GM18508 (cell line): ENCODE data around the gene PKM.
"Not testable (repeated sequence)": the region's sequence is repeated elsewhere in the genome, so short reads cannot be mapped to it uniquely, and the experiment has no call there.

Experiments
- ATAC-seq: cut with Tn5 transposase; IDR thresholded peaks from one replicate; pipeline ENCODE4 v1.9.1; 2021; ENCODE audit warnings: moderate number of reproducible peaks; ENCODE audit not compliant: insufficient read depth, unreplicated experiment

The PKM gene

DNA sequence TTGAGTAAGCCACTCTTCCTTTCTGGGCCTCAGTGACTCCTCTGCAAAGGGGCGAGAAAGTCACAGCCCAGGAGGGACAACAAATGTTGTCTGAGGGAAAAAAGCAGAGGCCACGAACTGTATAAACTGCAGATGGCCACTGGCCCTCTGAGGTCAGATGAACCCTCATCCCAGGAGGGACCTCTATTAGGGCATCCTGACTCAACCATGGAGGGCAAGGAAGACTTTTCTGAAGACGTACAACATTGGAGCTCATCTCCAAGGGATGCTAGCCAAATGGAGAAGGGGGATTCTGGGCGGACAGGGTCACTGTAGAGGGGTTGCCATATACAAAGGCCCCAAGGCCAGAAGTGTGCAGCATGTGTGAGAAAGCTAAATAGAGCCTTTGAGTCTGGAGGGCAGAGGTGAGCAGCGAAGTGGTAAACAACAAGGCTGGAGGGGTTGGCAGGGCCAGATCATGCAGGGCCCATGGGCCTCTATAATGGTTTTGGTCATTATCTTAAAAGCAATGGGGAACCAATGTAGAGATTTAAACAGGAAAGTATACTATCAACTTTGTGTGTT is 50.1 kb downstream of the PKM start:
- ATAC-seq = no peak

DNA sequence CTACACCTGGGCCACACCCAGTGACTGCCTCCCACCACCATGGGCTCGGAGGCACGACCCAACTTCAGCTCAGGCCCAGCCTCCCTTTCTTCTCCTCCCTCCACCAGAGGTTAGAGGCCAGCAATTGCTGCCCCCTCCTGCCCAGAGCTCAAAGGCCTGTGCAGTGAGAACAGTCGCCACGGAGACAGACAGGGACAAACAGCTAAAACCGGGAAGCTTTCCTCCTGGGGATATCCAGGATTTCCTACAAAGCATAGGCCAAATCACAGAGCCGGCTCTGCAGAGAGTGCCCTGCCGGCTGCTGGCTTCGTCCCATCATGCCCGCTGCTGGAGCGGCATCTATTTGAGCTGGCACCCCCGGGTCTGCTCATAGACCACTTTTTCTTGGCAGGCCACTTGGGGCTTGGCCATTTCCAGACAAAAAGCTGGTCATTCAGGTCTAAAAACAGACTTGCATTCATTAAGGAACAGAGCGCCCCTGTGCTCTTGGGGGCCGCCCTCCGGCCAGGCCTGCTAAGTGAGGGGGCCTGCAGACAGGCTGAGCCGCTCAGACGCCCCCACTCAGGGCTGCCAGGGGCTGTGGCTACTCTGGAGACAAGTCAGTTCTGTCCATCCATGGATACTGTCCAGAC is 50.9 kb downstream of the PKM start:
- ATAC-seq = no peak

DNA sequence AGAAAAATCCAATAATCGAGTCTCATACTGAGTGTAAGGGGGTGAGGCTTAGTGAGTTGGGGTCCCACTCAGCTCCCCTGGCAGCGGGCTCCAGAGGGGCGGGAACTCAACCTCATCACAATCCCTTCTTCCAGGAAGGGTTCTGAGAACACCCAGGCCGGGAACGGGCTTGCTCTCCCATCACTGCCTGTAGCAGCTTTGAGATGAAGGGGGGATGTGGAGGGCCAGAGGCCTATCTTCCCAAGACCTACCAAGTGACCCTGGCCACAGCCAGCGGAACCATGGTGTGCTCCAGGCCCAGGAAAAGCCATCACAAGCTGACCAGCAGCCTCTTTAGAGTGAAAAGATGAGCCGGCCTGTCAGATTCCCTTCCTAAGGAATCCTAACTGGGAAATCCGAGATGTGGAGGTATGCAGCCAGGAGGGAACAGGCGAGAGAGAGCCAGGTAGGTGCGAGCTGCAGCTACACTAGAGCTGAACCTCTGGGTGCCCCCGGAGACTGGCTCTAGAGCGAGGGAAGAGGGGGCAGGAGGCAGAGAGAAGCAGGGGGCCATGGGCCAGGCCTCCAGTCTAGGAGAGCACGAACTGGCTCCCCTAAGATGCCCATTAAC is 51.9 kb downstream of the PKM start:
- no peak for ATAC-seq

DNA sequence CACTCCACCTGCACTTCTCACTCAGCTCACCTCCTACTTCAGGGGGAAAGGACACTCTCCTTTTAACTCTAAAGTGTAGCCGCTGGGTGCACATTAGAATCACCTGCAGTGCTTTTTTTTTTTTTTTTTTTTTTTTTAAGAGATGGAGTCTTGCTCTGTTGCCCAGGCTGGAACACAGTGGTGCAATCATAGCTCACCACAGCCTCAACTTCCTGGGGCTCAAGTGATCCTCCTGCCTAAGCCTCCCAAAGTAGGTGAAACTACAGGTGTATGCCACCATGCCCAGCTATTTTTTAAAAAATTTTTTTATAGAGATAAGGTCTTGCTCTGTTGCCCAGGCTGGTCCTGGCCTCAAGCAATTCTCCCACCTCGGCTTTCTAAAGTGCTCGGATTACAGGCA is 54.2 kb downstream of the PKM start:
- no peak for ATAC-seq

DNA sequence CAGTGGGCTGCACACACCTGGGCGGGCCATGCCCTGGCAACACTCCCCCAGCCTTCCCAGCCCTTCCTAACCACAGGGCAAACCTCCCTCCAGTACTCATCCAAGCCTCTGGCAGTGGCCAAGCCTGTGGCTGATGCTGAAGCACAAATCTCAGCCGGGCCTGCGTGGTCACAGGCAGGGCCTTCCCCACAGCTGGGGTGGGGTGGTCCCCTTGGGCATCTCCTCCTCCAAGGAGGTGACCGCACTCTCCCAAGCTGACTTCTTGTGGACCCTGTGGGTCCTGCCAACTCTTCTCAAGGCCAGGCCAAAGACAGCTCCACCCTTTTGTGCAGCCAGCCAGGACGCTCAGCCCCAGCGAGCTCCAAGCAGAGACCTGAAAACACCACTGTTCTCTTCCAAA is 54.8 kb downstream of the PKM start:
- ATAC-seq = no peak

DNA sequence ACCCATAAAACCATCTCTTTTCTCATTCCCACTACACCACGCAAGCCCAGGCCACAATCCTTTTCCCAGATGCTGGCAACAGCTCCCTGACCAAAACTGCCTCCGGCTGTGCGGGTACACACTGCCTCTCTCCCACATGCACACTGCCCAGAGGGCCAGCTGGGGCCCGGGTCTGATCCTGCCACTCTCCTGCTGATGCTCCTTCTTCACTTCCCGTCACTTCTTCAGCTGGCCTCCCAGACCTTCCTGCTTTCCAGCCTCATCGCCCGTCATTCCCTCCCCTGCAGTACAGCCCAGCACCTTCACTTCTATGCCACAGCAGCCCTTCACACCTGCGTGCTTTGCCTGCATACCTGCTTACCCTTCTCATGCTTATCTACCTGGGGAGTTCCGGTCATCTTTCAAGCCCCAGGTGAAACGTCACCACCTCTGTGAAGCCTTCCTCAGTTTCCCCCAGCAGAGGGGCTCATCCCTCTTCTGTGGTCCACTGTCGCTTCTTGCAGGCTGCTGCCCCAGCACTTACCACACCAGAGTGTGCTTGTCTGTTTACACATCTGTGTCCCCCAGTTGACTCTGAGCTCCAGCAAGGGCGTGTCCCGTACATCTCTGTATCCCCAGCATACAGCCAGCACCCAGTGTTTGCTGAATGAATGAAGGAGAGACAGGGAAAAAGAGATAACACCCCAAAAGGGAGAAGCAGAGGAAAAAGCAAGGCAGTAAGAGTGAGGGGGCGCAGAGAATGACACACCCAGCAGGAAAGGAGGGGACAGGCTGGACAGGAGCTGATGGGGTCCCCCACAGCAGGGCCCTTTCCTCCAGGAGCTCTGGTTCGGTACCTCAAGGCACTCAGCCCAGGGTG is 55.6 kb downstream of the PKM start:
- ATAC-seq = no peak

DNA sequence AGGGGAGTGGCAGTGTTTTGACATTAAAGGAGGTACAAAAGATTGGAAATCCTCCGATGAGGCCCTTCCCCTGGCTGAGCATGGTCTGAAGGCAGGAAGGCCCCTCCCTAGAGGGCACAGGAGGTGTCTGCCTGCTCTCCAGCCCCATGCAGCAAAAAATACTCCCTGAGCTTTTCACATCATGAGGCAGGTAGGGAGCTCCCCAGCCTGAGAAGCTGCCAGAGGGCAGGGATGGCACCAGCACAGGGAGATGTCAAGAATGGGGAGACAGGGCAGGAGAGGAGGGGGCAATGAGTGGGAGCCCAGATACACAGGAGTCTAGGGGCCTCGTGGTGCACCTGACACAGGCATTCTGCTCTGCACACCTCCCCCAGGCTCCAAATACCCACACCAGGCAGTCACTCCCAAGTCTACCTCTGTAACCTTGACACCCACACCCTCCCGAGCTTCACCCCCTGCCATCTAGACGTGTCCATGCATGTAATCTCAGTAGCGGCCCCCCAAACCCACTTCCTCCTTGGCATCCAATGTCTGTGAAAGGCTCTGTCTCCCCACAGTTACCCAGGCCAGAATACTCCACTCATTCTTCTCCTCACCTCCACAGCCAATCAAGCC is 56.3 kb downstream of the PKM start:
- no peak for ATAC-seq

DNA sequence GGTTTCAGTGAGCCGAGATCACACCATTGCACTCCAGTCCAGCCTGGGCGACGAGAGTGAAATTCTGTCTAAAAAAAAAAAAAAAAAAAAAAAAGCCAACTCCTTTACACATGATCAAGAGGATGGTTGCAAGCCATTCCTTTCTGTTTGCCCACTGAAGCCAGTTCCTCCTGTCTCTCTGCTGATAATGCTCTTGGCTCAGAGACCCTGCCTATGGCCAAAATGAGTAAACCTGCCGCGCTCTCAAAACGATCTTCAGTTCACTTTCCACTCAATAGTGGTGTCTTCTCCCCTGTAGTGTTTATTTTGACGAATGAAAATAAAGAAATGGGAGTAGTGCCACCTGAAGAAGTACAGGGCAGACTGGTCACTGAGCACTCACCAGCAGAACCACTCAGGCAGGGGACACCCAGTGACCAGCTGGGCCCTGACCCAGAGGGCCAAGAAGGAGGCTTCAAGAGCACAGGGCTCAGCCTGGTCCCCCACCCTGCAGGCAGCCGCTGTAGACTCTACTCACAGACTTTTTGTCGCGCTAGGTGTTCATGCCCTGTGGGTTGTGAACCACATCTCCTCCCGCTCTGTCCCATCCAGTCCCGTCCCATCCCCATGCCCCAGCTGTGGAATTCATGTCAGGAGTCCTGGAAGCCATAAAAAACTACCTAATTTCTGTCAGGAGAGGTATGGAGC is 57.0 kb downstream of the PKM start:
- no peak for ATAC-seq

DNA sequence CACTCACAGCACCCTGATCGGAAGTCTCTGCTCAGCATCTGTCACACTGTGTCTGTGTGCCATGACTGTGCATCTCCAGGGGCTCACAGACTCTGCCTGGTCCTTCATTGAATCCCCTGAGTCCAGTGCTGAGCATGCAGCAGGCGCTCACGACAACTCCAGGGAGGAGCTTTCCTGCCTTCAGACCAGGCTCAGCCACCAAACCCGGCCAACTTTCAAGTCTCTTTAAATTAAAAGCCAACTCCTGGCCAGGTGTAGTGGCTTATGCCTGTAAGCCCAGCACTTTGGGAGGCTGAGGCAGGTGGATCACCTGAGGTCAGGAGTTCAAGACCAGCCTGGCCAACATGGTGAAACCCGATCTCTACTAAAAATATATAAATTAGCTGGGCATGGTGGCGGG is 57.6 kb downstream of the PKM start:
- no peak for ATAC-seq

DNA sequence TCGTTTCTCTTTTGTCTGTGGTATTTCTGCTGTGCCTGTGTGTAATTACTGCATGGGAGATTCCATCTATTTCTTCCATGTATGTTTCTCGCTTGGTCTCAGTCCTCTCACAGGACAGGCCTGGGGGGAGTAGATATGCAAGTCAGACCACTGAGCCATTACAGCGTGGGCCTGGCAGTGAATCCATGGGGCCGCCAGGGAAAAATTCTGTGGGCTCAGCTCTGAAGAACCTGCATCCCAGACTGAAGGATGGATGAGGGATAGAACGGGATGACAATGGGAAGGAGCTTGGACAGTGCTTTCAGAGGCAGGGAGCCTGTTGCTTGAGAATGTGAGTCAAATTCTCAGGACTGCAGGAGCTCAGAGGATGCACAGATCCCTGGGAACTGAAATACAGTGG is 58.2 kb downstream of the PKM start:
- no peak for ATAC-seq

DNA sequence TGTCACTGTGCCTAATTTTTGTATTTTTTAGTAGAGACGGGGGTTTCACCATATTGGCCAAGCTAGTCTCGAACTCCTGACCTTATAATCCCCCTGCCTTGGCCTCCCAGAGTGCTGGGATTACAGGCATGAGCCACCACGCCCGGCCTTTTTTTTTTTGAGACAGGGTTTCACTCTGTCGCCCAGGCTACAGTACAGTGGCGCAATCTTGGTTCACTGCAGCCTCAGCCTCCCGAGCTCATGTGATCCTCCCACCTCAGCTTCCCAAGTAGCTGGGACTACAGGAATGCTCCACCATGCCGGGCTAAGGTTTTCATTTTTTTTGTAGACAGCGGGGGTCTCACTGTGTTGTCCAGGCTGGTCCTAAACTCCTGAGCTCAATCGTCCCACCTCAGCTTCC is 59.0 kb downstream of the PKM start:
- not testable (repeated sequence) for ATAC-seq

DNA sequence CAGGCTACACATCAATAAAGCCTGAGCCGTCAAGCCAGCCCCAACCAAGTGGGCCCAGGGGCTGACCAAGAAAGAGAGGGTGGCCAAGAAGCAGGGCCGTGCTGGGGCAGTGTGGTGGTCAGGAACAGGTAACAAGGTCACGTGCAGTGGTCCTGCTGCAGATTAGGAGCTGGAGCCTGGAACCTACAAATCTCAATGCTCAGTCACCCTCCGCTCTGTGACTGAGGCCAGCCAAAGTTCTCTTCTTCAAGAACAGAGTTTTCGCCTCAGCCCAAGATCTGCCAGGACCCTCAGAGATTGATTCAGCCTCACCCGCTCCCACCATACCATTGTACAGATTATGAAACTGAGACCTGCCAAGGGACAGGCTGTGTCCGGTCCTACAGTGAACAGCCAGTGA is 60.3 kb downstream of the PKM start:
- ATAC-seq = no peak

DNA sequence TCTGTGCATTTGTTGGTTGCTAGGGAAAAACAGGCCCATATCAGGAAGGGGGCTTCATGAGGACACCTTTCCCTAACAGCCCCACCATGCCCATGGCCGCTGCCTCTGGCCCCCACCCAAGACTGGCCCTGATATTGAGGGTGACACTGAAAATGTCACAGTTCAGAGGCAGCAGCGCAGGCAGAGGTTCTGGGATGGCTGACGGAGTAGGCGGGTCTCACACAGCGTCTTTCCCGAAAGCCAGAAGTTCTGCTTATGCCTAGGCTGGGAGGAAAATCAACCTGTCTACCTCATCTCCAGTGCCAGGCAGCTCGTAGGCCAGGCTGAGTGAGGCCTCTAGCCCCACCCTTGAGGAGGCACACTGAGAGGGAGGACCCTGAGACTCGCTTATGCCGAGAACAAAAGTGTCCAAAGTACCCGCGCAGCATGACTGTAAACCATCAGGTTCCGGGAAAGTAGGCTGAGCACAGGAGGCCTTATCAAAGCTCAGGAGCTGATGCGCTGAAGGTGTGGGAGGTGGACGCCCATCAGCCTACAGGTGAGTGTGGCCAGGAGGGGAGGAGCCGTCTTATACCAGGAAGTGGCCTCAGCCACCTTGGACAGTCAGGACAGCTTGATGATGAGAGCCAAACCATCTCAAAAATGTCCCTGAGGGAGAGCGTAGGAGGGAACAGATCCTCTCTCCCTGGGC is 60.9 kb downstream of the PKM start:
- no peak for ATAC-seq

DNA sequence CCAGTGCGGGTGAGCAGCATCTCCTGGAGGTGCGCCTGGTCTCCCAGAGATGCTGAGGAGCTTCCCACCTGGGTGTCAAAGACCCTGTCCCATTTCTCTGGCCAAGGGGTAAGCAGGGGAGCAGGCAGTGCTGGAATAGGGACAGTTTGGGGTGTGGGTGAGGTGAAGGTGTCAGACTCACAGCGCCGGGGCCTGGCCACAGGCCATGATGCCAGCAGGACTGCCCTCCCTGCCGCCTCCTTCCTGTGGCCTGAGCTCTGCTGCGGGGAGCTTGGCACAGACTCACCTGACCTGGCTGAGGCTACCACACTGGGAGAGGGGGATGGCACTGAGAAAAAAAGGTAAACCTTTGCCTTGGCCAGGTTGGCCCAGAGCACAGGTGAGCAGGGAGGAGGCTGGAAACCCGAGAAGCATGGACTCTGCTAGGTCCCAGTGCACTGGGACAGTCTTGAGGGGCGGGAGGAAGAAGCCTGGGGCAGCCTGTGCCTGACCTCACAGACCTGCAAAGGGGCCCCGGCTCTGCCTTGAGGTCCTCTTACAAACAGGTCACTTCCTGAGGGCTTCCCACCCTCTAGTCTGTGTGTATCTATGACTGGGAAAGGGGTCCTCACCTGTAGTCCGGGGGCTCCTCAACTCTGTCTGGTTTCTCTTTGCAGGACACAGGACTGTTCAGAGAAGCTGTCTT is 61.6 kb downstream of the PKM start:
- no peak for ATAC-seq

DNA sequence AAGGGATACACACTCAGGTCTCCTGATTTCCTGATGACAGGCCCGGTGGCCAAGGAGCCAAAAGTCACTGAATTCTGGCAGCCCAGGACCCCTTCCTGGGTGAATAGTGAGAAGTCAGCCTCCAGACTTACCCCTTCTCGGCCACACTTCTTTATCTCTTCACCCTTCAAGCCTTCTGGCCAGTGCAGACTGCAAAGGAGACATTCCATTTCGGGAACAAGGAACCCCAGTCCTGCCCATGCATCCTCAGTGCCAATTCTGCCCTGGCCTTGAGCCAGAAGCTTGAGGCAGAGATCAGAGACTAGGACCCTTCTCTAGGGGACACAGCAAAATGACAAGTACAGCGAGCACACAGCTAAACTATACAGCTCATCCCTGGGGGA is 62.2 kb downstream of the PKM start:
- no peak for ATAC-seq

DNA sequence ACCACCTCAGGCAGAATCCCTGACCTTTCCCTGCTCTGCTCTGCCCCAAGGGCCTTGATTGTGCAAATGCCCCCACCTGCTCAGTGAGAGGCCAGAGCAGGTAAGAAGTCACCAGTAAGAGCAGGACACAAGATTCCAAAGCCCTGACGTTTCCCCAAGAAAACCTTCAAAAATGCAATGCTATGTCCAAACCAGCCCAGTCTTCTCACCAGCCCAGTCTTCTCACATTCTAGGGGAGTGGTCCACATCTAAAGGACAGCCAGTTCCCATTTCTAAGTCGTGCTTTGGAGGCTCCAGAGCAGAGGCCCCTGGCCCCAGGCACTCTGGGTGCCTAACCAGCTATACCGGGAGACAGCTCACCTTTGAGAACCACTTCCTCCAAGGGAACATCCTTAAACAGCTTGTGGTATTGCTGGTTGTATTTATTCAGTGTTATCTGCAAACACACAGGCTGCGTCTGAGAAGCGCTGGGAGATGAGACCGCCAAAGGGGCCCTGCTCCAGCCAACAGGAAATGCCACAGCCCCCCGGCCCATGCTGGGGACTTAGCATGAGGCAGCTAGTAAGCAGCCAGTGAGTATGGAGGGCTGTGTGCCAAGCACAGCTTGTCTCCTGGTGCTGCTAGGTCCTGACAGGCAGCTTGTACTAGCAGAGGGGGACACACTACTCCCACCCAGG is 62.7 kb downstream of the PKM start:
- ATAC-seq = no peak

DNA sequence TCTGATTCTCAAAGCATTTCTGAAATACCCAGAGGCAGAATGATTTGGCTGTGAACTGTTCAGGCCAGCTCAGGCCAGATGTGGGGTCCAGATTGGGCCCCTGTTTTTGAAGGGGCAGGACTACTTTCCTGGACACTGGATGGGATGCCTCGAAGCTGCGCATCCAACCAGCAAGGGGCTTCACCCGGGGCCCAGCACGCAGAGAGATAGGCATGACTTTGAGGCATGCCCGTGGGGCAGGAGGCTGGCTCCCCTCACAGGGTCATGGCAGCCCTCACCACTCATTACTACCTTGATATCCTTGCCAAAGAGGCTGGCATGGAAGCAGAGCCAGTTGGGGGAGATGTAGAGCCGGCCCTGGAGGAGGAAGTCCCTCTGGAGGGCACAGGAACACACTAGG is 63.5 kb downstream of the PKM start:
- no peak for ATAC-seq

DNA sequence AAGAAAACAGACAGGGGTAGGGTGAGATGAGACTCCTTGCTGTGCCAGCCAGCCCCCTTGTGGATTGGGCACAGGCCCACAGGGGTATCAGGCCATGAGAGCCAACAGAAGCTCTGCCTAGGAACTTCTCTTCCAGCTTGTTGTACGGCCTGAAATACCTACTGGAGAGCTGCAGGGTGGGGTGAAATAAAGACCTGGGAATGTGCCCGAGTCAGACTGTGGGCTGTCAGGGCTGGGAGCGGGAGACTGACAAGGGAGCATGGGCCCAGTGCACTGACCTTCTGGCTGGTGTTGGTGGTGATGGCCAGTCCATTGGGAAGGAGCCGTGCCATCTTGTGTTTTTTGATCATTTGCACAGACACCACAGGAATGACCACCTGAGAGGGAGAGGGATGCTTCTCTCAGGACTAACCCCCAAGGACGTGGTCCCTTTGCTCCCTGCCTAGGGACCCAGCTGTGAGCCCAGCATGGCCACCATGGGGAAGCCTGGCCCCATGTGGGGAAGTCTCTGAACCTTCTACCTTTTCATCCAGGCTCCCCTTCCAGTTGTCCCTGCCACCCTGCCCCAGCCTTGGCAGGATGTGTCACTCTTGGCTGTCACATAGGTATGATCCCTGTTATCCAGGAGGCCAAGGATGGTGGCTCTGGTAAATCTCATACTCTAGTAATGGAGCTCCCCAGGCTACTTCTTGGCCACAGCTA is 64.1 kb downstream of the PKM start:
- no peak for ATAC-seq
